ENCODE data around the gene WNK4. TPM values are rescaled to one million over a fixed set of nuclear protein-coding genes. Genes with fewer than 3 reads are reported as not detected.
A peak's percentile ranks its signal among the peaks of the same experiment; 100 is the strongest.

Gene WNK4
- total RNA-seq, 1 donor from 2014 or later = 0.16 TPM

DNA sequence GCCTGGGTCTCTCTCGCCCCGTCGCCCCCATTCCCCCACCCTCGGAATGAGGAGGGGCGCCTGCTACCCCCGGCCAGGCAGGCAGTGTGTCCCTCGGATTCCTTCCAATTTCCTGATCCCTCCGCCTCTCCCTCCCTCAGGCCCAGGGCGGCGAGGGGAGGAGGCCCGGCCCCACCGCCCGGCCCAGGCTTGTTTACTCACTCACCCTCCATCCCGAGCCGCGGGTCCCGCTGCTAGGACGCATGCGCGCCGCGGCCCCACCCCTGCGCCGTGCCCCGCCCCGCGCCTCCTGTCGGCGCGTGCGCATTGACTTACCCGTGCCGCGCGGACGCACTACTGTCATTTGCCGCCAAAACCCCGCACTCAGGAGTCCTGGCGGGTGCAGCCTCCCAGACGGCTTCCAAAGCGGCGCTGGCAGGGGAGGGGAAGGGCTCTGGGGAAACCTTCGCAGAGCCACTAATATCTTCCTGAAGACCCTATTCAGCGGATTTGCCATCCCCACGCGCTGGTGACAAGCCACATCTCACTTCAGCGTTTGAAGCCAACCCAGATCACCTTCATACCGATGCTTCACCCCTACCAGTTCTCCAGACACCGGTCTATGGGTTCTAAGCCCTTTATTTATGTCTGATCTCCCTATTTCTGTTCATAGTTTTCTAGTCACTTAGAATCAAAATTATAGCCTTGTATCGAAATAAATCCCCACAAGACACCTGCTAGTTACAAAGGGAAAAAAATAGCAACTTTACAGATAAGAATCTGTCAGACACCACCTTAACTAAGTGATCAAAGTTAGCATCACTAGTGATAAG is 35.4 kb upstream of the WNK4 start, which contains the start of gene EZH1:
Gene EZH1, minus strand, starts transcription at position 235 of the 812 bp plus-strand sequence. CDS start 16,099 bp downstream, outside the sequence.
- no peaks in the 10 kb centered on the region for H3K9me3 Mint-ChIP-seq (ENCODE audit: unreplicated experiment)
- H3K27ac Mint-ChIP-seq (ENCODE audit: unreplicated experiment) = peak within 1 kb of the TSS; percentile 89
- peak within 1 kb of the TSS; percentile 91 for H3K4me3 Mint-ChIP-seq (ENCODE audit: unreplicated experiment)
- H3K4me1 Mint-ChIP-seq (ENCODE audit: unreplicated experiment) = peaks cover 15% of the 10 kb centered on the region
- H3K27me3 Mint-ChIP-seq (ENCODE audit: unreplicated experiment) = peaks cover 16% of the 10 kb centered on the region
- no peaks in the 10 kb centered on the region for H3K36me3 Mint-ChIP-seq (ENCODE audit: unreplicated experiment)
- DNase-seq (ENCODE audit: extremely low spot score, unreplicated experiment) = peak; percentile 98
- TF ChIP-seq, protein P1, sequence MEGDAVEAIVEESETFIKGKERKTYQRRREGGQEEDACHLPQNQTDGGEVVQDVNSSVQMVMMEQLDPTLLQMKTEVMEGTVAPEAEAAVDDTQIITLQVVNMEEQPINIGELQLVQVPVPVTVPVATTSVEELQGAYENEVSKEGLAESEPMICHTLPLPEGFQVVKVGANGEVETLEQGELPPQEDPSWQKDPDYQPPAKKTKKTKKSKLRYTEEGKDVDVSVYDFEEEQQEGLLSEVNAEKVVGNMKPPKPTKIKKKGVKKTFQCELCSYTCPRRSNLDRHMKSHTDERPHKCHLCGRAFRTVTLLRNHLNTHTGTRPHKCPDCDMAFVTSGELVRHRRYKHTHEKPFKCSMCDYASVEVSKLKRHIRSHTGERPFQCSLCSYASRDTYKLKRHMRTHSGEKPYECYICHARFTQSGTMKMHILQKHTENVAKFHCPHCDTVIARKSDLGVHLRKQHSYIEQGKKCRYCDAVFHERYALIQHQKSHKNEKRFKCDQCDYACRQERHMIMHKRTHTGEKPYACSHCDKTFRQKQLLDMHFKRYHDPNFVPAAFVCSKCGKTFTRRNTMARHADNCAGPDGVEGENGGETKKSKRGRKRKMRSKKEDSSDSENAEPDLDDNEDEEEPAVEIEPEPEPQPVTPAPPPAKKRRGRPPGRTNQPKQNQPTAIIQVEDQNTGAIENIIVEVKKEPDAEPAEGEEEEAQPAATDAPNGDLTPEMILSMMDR (IDR thresholded peaks at IDR 0.05) = no peak

DNA sequence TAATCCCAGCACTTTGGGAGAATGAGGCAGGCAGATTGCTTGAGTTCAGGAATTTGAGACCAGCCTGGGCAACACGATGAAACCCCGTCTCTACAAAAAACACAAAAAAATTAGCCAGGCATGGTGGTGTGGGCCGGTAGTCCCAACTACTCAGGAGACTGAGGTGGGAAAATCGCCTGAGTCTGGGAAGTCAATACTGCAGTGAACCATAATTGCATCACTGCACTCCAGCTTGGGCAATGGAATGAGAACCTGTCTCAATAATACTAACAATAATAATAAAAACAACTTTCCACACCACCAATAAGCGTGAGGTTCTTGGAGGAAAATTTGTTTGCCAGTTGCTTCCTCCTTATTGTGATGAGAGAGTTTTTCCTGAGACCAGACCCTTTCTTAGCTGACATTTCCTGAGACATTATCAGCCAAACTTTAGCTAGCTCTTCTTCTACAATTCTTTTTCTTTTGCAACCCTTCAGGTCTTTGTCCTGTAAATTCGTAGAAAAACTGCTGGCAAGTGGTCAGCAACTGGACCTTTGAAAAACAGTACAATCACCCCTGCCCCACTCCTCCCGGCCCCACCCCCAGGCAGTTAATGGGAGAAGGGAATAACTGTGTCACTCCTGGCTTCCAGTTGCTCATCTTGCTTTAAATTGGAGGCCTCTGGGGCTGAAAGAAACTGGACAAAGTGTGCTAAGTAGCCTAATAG is 32.1 kb upstream of the WNK4 start:
- H3K9me3 Mint-ChIP-seq (ENCODE audit: unreplicated experiment) = no peaks in the 10 kb centered on the region
- H3K27ac Mint-ChIP-seq (ENCODE audit: unreplicated experiment) = no peak overlapping the region
- H3K4me1 Mint-ChIP-seq (ENCODE audit: unreplicated experiment) = peaks cover 15% of the 10 kb centered on the region
- H3K36me3 Mint-ChIP-seq (ENCODE audit: unreplicated experiment) = no peaks in the 10 kb centered on the region
- no peak for DNase-seq (ENCODE audit: extremely low spot score, unreplicated experiment)
- H3K27me3 Mint-ChIP-seq (ENCODE audit: unreplicated experiment) = peaks cover 33% of the 10 kb centered on the region
- H3K4me3 Mint-ChIP-seq (ENCODE audit: unreplicated experiment) = no peak overlapping the region
- TF ChIP-seq, protein P1 (IDR thresholded peaks at IDR 0.05) = no peak

DNA sequence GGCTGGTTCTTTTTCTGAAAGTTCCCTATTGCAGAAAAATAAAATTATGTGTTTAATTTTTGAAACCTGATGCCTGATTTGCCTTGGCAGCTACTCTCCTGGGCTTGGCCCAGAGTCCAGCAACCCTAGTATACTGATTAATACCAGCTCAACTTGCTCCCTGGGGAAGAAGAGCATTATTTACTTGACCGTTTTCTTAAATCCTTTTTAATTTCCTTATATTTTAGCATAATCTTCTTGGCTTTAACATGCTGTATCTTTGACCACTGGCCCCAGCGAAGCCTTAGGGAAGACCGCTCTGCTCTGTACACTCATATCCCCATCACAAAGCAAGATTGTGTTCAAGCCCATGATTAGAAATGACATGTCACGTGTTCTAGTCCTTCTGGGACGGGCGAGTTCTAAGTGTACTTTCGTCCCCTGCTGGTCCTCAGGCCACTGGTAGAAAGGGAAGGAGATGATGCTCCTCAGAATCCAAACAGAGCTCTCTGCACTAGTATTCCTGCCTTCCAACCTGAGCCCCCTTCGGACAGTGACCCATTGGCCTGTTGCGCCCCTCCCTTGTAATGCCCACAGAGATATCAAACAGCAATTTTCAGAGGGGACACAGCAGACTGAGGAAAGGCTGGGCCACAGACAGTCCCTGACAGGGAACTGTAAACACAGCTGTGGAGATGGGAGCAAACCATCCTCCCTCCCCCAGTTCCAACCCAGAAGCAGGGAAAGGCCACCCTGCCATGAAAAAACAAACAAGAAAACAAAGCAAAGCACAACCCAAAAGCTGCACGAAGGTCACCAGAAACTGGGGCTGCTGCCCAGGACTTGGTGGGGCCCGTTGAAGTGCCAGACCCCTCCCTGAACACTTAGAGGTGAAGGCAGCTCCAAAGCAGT is 31.3 kb upstream of the WNK4 start:
- no peaks in the 10 kb centered on the region for H3K9me3 Mint-ChIP-seq (ENCODE audit: unreplicated experiment)
- TF ChIP-seq, protein P1 (IDR thresholded peaks at IDR 0.05) = no peak
- H3K27ac Mint-ChIP-seq (ENCODE audit: unreplicated experiment) = no peak overlapping the region
- H3K4me3 Mint-ChIP-seq (ENCODE audit: unreplicated experiment) = no peak overlapping the region
- H3K4me1 Mint-ChIP-seq (ENCODE audit: unreplicated experiment) = peaks cover 7% of the 10 kb centered on the region
- no peaks in the 10 kb centered on the region for H3K36me3 Mint-ChIP-seq (ENCODE audit: unreplicated experiment)
- DNase-seq (ENCODE audit: extremely low spot score, unreplicated experiment) = no peak
- H3K27me3 Mint-ChIP-seq (ENCODE audit: unreplicated experiment) = peaks cover 37% of the 10 kb centered on the region

DNA sequence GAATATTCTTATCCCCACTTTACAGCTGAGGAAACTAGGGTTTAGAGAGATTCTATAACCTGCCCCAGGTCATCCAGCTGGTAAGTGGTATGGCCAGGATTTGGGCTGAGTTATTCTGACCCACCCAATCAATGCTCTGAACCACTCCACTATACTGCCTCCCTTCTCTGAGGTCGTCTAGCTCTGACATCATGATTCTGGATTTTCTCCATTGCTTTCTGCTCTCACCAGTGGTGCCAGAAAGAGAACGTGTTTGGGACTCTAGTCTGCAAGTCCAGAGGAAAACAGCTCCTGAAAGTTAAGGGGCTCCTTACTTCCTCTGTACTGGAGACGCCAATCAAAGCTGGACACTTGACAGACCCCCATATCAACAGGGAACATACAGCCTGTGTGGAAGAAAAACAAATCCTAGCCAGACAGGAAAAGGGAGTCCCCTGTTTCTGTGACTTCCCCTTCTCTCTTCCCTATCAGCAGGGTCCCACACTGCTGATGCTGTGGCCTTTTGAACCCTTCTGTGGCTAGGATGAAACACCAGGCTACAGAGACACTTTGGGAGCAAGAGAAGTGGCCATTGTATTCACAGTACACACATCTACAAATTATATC is 29.6 kb upstream of the WNK4 start:
- H3K27me3 Mint-ChIP-seq (ENCODE audit: unreplicated experiment) = peaks cover 47% of the 10 kb centered on the region
- DNase-seq (ENCODE audit: extremely low spot score, unreplicated experiment) = no peak
- H3K4me1 Mint-ChIP-seq (ENCODE audit: unreplicated experiment) = no peaks in the 10 kb centered on the region
- H3K9me3 Mint-ChIP-seq (ENCODE audit: unreplicated experiment) = no peaks in the 10 kb centered on the region
- no peak overlapping the region for H3K4me3 Mint-ChIP-seq (ENCODE audit: unreplicated experiment)
- no peak overlapping the region for H3K27ac Mint-ChIP-seq (ENCODE audit: unreplicated experiment)
- no peaks in the 10 kb centered on the region for H3K36me3 Mint-ChIP-seq (ENCODE audit: unreplicated experiment)
- TF ChIP-seq, protein P1 (IDR thresholded peaks at IDR 0.05) = no peak
